Loucy (cell line): ENCODE measurements around the gene MSANTD2.

Experiments
- H2AFZ ChIP-seq: fragments of 200-600 bp; sonication (generic); 2 replicates; pipeline ENCODE4 v1.6.0; 2016; ENCODE audit warnings: antibody characterized with exemption, mild to moderate bottlenecking, low read length, moderate library complexity
- H3F3A ChIP-seq: fragments of 200-600 bp; 2 replicates; pipeline ENCODE4 v1.6.0; 2016; ENCODE audit warnings: antibody characterized with exemption, low read depth, mild to moderate bottlenecking
- H3K27me3 ChIP-seq: fragments of 200-600 bp; sonication (generic); 2 replicates; pipeline ENCODE4 v1.6.1; 2014; ENCODE audit warnings: low read length, mild to moderate bottlenecking; ENCODE audit not compliant: insufficient read depth, poor library complexity, severe bottlenecking
- H3K36me3 ChIP-seq: fragments of 200-600 bp; sonication (generic); 2 replicates; pipeline ENCODE4 v1.6.1; 2016; ENCODE audit warnings: low read length; ENCODE audit not compliant: insufficient read depth
- H3K4me1 ChIP-seq: fragments of 200-600 bp; sonication (generic); 2 replicates; pipeline ENCODE4 v1.5.1; 2014; ENCODE audit warnings: low read length, mild to moderate bottlenecking; ENCODE audit not compliant: insufficient read depth, poor library complexity, severe bottlenecking
- H3K4me2 ChIP-seq: fragments of 200-600 bp; sonication (generic); 2 replicates; pipeline ENCODE4 v1.6.0; 2014; ENCODE audit warnings: antibody characterized with exemption, low read length, low read depth, mild to moderate bottlenecking; ENCODE audit not compliant: poor library complexity, severe bottlenecking
- H3K4me3 ChIP-seq: fragments of 200-600 bp; sonication (generic); 2 replicates; pipeline ENCODE4 v1.5.1; 2014; ENCODE audit warnings: low read length, mild to moderate bottlenecking, mixed read lengths; ENCODE audit not compliant: poor library complexity, severe bottlenecking
- H3K79me2 ChIP-seq: fragments of 200-600 bp; sonication (generic); 2 replicates; pipeline ENCODE4 v1.6.1; 2014; ENCODE audit warnings: low read length; ENCODE audit not compliant: insufficient read depth
- H3K9ac ChIP-seq: fragments of 200-600 bp; sonication (generic); 2 replicates; pipeline ENCODE4 v1.6.0; 2014; ENCODE audit warnings: mild to moderate bottlenecking, low read depth, low read length, moderate library complexity; ENCODE audit not compliant: poor library complexity, severe bottlenecking
- H3K9me2 ChIP-seq: fragments of 200-600 bp; sonication (generic); replicated peaks from 2 replicates; pipeline ENCODE4 v1.6.1; 2016; ENCODE audit warnings: low read depth, low read length, mixed read lengths
- H3K9me3 ChIP-seq: fragments of 200-600 bp; sonication (generic); 2 replicates; pipeline ENCODE4 v1.6.1; 2014; ENCODE audit warnings: mild to moderate bottlenecking, antibody characterized with exemption, low read length, low read depth; ENCODE audit not compliant: insufficient read depth
- H4K20me1 ChIP-seq: fragments of 200-600 bp; sonication (generic); 2 replicates; pipeline ENCODE4 v1.6.0; 2014; ENCODE audit warnings: antibody characterized with exemption, low read length, mild to moderate bottlenecking; ENCODE audit not compliant: insufficient read depth, poor library complexity, severe bottlenecking
- CTCF ChIP-seq: fragments of 200-600 bp; sonication (generic); conservative IDR thresholded peaks from 2 replicates; pipeline ENCODE4 v1.5.1; 2014; ENCODE audit warnings: mild to moderate bottlenecking, antibody characterized with exemption, low read length
- EZH2phosphoT487 ChIP-seq: fragments of 200-600 bp; IDR thresholded peaks from 2 replicates; pipeline ENCODE4 v1.6.1; 2018; ENCODE audit warnings: antibody characterized with exemption, mild to moderate bottlenecking, moderate library complexity, borderline replicate concordance

MSANTD2 gene

GRCh38 chr11:124800226-124800929, at the start of gene MSANTD2:
MSANTD2 (minus strand) TSS chr11:124800406; CDS start chr11:124800380, 26 bp downstream.
- Histone ChIP-seq H3K4me3 (peak within 1 kb of the TSS; percentile 88), H3K9me3 (no peaks in the 10 kb centered on the region), H2AFZ (peak within 1 kb of the TSS; percentile 98), H3K9ac (peak within 1 kb of the TSS; percentile 78), H3K27me3 (peaks cover 17% of the 10 kb centered on the region), H3F3A (no peaks in the 10 kb centered on the region), H4K20me1 (peaks cover 33% of the 10 kb centered on the region), H3K4me1 (peaks cover 33% of the 10 kb centered on the region), H3K9me2 (no peaks in the 10 kb centered on the region), H3K4me2 (peak within 1 kb of the TSS; percentile 99), H3K79me2 (peaks cover 41% of the 10 kb centered on the region), H3K36me3 (no peaks in the 10 kb centered on the region)
- TF ChIP-seq CTCF, result no peak
- no peak for TF ChIP-seq EZH2phosphoT487

- Histone ChIP-seq H3K4me1 (no peaks in the 10 kb centered on the region), H3K9me3 (no peaks in the 10 kb centered on the region), H3K4me3 (no peak overlapping the region), H3K79me2 (no peaks in the 10 kb centered on the region), H3K9me2 (no peaks in the 10 kb centered on the region), H3K27me3 (peaks cover 16% of the 10 kb centered on the region), H3K9ac (no peak overlapping the region), H3K36me3 (no peaks in the 10 kb centered on the region), H2AFZ (no peak overlapping the region), H4K20me1 (no peaks in the 10 kb centered on the region), H3K4me2 (no peak overlapping the region), H3F3A (no peaks in the 10 kb centered on the region)
- TF ChIP-seq EZH2phosphoT487 (no peak), CTCF (no peak)
Measured at GRCh38 chr11:124846070-124846673, 46.0 kb upstream of the MSANTD2 start.

- H3K9ac ChIP-seq, result no peak overlapping the region
- no peaks in the 10 kb centered on the region for H4K20me1 ChIP-seq
- H3K4me3 ChIP-seq, result no peak overlapping the region
- H3F3A ChIP-seq, result no peaks in the 10 kb centered on the region
- H3K36me3 ChIP-seq, result no peaks in the 10 kb centered on the region
- H3K4me1 ChIP-seq, result no peaks in the 10 kb centered on the region
- no peak overlapping the region for H2AFZ ChIP-seq
- H3K79me2 ChIP-seq, result no peaks in the 10 kb centered on the region
- peaks cover 16% of the 10 kb centered on the region for H3K27me3 ChIP-seq
- TF ChIP-seq EZH2phosphoT487, result no peak
- no peak for TF ChIP-seq CTCF
- no peaks in the 10 kb centered on the region for H3K9me2 ChIP-seq
- no peak overlapping the region for H3K4me2 ChIP-seq
- no peaks in the 10 kb centered on the region for H3K9me3 ChIP-seq
Measured at GRCh38 chr11:124844664-124845079, 44.5 kb upstream of the MSANTD2 start.
